Stimulated activated naive CD8-positive, alpha-beta T cell treated with anti-CD3 and anti-CD28 coated beads, Interleukin-15, Interleukin-2, amounts not matched to agents 100 ng/mL and 50 ng/mL, for 24 hours (primary cell): ENCODE data around the gene NOB1.

Source experiments
- H3K27ac Mint-ChIP-seq: one replicate; pipeline ENCODE4 v1.8.0; 2021; ENCODE audit warnings: mild to moderate bottlenecking, mixed read lengths
- H3K27me3 Mint-ChIP-seq: one replicate; pipeline ENCODE4 v1.8.0; 2021; ENCODE audit warnings: mixed read lengths
- H3K36me3 Mint-ChIP-seq: one replicate; pipeline ENCODE4 v1.8.0; 2021; ENCODE audit warnings: low read depth, mixed read lengths
- H3K4me1 Mint-ChIP-seq: one replicate; pipeline ENCODE4 v1.8.0; 2021; ENCODE audit warnings: low read depth, mixed read lengths
- H3K4me3 Mint-ChIP-seq: one replicate; pipeline ENCODE4 v1.8.0; 2021; ENCODE audit warnings: mild to moderate bottlenecking, mixed read lengths
- H3K9me3 Mint-ChIP-seq: one replicate; pipeline ENCODE4 v1.8.0; 2021; ENCODE audit warnings: mixed read lengths

The NOB1 gene

GRCh38 chr16:69691980-69692911 lies 62.5 kb downstream of the NOB1 start:
- peak overlapping the region; percentile 23 for H3K27ac Mint-ChIP-seq
- no peak overlapping the region for H3K4me3 Mint-ChIP-seq
- no peaks in the 10 kb centered on the region for H3K27me3 Mint-ChIP-seq
- peaks cover 7% of the 10 kb centered on the region for H3K4me1 Mint-ChIP-seq
- H3K36me3 Mint-ChIP-seq, result peaks cover 73% of the 10 kb centered on the region
- H3K9me3 Mint-ChIP-seq, result no peaks in the 10 kb centered on the region
